HepG2 (cell line): ENCODE data around the gene HNRNPA1.

ENCODE experiments used
- GATAD2A ChIP-seq: IDR thresholded peaks from 2 replicates; pipeline ENCODE4 v1.6.1; 2016
- ZSCAN30 ChIP-seq: sonication (generic); formaldehyde crosslinking; IDR thresholded peaks from 2 replicates; pipeline ENCODE4 v1.5.0; 2020; ENCODE audit warnings: mild to moderate bottlenecking, missing genetic modification reagents

GRCh38 chr12:54279227-54279631 is 1.3 kb upstream of the HNRNPA1 start:
- TF ChIP-seq GATAD2A (CRISPR knock-in tag) (no peak), ZSCAN30 (no peak)
